ENCODE data around the gene CCND1.

CCND1 gene

GRCh38 chr11:69654001-69654659, 13.2 kb downstream of the CCND1 start:
- DNase-seq (ENCODE audit: low spot score) = no peak

- no peak for DNase-seq (ENCODE audit: low spot score)
Observed at GRCh38 chr11:69654660-69655478, 13.9 kb downstream of the CCND1 start.

GRCh38 chr11:69655479-69656428, 14.8 kb downstream of the CCND1 start:
- DNase-seq (ENCODE audit: low spot score) = no peak

GRCh38 chr11:69656536-69657455, 15.8 kb downstream of the CCND1 start:
- no peak for DNase-seq (ENCODE audit: low spot score)

- DNase-seq (ENCODE audit: low spot score) = no peak
Observed at GRCh38 chr11:69657456-69657910, 16.5 kb downstream of the CCND1 start.

GRCh38 chr11:69657911-69658625, 17.1 kb downstream of the CCND1 start:
- no peak for DNase-seq (ENCODE audit: low spot score)

- DNase-seq (ENCODE audit: low spot score) = no peak
Observed at GRCh38 chr11:69658626-69659450, 17.9 kb downstream of the CCND1 start.

GRCh38 chr11:69659591-69659990, 18.6 kb downstream of the CCND1 start:
- no peak for DNase-seq (ENCODE audit: low spot score)

- no peak for DNase-seq (ENCODE audit: low spot score)
Observed at GRCh38 chr11:69660001-69660500, 19.1 kb downstream of the CCND1 start.

GRCh38 chr11:69661413-69661715, 20.4 kb downstream of the CCND1 start:
- no peak for DNase-seq (ENCODE audit: low spot score)

- DNase-seq (ENCODE audit: low spot score) = no peak
Observed at GRCh38 chr11:69662021-69662698, 21.2 kb downstream of the CCND1 start.

GRCh38 chr11:69662806-69663205, 21.9 kb downstream of the CCND1 start:
- DNase-seq (ENCODE audit: low spot score) = no peak

- DNase-seq (ENCODE audit: low spot score) = no peak
Observed at GRCh38 chr11:69663326-69663725, 22.4 kb downstream of the CCND1 start.

- no peak for DNase-seq (ENCODE audit: low spot score)
Observed at GRCh38 chr11:69664103-69664775, 23.3 kb downstream of the CCND1 start.

- no peak for DNase-seq (ENCODE audit: low spot score)
Observed at GRCh38 chr11:69664901-69665300, 23.9 kb downstream of the CCND1 start.

- DNase-seq (ENCODE audit: low spot score) = no peak
Observed at GRCh38 chr11:69665669-69666068, 24.7 kb downstream of the CCND1 start.

GRCh38 chr11:69666261-69666660, 25.3 kb downstream of the CCND1 start:
- DNase-seq (ENCODE audit: low spot score) = no peak

- DNase-seq (ENCODE audit: low spot score) = no peak
Observed at GRCh38 chr11:69666752-69667536, 26.0 kb downstream of the CCND1 start.

All from CD4-positive, alpha-beta T cell treated with Interleukin-15 for 4 hours (primary cell).